Activated CD8-positive, alpha-beta memory T cell treated with anti-CD3 and anti-CD28 coated beads, Interleukin-2, amount 50 U/mL, for 4 hours (primary cell): ENCODE measurements around the gene MOB3A.
"Not testable (repeated sequence)": the region's sequence is repeated elsewhere in the genome, so short reads cannot be mapped to it uniquely, and the experiment has no call there.

Experiments
- DNase-seq: peaks from one replicate; pipeline ENCODE4 v3.0.0-alpha.2; 2020

Gene MOB3A

DNA sequence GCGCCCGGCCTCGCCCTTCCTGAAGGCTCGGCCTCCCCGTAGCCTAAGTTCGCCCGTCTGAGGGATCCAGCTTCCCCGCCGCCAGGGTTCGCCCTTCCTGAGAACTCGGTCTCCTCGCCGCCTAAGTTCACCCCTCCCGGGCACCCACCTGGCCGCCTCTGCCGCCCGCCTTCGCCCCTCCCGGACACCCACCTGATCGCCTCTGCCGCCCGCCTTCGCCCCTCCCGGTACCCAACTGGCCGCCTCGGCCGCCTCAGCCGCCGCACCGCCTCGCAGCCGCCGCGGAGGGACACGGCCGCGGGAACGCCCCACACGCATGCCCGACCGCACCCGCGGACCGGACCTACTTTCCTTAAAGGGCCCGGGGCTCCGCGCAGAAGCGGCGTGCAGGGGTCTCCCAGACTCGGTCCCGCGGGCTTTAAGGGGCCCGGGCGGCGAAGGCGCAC, at the start of gene MOB3A:
Gene MOB3A (minus strand): TSS at position 293 of the 446 bp plus-strand sequence. CDS start 17,766 bp downstream, outside the sequence.
- peak; percentile 85 for DNase-seq

DNA sequence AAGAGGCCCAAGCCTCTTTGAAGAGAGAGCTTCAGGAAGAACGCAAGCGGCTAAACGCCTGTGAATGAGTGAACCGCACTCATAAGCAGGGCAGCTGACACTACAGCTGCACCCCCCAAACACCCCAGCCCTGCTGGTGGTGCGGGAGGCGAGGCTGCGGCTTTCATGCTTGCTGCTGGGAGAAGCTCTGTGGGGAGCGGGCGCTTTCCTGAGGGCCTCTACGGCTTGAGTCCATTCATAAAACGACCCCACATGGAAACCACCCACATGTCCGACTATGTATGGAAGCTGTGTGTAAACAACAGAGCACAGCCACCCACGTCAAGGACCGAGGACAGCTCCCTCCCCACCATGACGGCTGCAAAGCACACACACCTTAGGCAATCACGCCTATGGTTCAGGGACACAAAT, 49.7 kb upstream of the MOB3A start:
- no peak for DNase-seq

DNA sequence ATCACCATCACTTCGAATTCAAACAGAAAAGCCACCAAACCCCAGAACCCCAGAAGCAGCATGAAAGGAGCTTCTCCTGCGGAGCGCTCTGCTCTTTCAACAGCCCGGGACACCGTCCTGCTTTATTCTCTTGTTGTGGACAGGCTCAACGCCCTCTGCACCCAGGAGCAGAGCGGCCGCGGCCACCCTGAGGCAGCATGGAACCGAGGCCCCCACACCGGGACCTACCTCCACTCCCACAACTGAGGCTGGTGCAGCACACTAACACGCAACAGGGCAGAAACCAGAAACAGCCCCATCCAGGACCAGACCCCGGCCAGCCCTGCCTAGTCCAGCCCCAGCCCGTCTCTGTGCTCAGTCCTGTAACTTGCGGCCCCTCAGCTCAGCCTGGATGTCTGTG, 48.1 kb upstream of the MOB3A start:
- DNase-seq: no peak

DNA sequence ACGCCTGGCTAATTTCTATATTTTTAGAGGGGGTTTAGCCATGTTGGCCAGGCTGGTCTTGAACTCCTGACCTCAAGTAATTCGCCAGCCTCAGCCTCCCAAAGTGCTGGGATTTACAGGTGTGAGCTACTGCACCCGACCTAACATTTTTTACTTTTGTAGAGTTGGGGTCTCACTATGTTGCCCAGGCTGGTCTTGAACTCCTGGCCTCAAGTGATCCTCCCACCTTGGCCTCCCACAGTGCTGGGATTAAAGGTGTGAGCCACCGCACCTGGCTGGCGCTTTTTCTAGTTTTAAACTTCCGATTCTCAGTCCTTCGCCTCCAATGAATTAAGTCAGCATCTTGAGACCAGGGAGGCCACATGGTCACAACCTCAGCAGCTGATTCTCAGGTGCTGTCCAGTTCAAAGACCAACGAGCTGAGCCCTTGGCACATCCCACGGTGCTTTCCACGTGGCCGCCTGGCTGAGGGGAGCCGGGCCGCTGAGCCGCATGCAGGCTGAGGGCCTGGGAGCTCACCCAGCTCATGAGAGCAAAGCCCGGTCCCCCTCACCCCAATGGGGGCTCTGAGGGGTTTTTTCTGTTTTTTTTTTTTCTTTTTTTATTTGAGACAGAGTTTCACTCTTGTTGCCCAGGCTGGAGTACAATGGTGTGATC, 46.2 kb upstream of the MOB3A start:
- no peak for DNase-seq

DNA sequence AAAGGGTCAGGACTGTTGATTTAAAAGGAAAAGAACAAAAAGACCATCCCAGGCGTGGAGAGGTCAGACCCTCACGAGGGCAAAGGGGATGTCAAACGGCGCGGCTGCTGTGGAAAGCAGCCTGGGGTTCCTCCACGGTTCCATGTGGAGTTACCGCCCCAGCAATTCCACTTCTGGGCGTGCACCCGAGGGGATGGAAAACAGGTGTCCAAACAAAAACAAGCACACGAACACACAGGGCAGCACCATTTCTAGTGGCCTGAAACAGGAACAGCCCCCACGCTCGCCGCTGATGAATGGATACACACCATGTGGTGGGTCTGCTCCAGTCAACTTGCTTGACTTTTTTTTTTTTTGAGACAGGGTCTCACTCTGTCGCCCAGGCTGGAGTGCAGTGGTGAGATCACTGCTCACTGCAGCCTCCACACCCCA, 44.0 kb upstream of the MOB3A start:
- DNase-seq: no peak

DNA sequence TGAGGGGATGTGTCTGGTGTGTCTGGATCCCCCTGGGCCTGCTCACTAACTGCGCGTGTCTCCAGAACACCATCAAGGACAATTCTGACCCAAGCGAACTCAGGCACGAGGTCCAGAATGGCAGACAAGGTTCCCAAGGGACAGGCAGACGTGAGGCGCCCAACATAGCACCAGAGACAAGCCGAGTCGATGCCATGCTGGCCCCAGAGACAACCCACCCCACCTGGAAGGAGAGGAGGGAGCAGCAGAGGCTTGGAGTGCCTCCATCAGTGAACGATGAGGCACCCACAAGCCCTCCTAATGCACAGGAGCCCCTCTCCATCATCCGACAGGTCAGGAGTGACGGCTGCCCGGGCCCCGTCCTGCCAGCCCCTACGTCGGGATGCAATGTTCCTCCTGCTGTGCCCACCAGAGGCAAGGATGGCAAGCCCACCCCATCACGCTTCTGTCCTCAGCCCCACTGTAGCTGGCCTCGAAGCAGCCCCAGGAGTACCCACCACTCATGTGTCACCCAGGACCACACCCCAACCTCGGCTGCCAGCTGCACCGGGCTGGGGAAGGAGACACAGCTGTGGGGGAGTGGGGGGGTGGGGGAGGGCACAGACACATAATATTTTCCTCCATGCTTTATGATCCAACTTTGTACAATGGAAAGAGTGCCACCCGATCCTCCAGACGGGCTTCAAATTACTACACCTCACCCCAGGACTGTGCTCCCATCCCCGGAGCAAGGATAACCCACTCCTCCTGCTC, 43.4 kb upstream of the MOB3A start:
- DNase-seq: no peak

DNA sequence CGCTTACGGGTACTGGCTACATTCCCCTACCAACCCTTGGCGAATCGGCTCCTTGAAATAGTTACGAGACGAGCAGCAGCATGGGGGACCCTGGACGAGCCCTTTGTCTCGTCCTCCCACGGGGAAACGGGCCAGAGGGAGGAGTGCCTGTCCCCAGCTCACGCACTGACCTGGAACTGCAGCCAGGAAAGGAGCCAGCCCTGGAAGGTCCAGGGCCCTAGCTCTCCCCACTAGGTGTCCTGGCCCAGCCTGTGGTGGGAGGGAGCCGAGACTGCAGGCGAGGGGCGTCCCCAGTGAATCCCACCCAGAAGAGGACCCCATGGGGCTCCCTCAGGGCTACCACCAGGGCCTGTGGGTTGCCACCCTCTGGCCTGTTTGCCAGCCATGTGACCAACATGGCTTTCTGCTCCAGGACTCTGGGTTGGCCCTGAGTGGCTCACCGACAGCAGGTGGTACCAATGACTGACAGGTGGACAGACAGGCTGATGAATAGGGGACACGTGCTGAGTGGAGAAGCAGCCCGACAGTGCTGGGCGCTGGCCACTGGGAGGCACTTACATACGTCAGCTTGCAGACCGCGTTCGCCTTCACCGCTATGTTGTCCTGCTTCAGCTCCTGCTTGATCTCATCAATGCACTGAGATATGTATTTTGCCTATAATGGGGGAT, 42.1 kb upstream of the MOB3A start:
- no peak for DNase-seq

DNA sequence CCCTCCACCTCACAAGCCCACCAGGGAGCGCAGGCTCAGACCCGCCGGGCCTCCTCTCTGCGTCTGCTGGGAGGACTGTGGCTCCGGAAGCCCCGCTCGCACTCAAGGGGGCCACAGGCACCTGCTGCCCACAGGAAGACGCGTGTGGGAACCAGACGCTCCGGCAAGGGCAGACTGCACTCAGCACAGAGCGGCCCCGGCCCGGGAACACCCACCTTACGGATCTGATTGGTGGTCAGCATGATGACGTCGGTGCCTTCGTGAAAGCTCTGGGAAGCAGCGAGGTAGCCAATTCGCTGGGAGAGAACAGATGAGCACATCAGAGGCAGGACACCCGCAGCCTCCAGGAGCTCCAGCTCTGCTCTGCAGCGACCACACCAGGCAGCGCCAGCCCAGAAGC, 40.7 kb upstream of the MOB3A start:
- no peak for DNase-seq

DNA sequence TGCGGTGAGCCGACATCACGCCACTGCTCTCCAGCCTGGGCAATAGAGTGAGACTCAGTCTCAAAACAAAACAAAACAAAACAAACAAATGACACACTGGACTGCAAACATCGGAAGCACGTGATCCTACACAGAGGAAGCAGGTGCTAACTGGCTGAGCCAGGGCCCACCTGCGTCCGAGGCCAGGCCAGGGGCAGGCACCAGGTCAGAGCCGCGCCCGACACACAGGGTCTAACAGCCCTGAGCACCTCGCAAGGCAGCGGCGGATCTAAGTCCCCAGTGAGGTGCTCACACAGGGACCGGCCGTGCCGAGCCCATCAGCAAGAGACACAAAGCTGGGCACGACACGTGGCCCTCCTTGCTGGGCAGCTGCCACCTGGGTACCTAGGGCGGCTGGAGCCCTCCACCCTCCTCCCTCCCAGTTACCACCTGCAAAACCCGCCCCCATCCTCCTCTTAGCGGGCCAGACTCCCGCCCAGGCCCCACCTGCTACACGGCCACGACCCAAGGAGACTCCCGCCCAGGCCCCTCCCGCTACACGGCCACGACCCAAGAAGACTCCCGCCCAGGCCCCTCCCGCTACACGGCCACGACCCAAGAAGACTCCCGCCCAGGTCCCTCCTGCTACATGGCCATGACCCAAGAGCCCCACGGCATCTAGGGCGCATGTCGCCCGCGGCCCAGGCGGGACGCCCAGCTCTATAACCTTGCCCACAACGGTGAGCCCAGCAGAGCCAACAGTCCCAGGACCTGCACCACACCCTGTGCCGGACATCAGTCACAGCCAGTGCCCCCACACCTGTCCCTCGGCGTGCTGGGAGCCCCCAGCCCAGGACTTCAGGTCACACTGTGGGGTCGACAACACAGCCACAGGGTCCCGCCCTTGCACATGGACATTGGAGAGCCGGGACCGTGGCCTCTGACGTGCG, 39.6 kb upstream of the MOB3A start:
- DNase-seq: no peak

DNA sequence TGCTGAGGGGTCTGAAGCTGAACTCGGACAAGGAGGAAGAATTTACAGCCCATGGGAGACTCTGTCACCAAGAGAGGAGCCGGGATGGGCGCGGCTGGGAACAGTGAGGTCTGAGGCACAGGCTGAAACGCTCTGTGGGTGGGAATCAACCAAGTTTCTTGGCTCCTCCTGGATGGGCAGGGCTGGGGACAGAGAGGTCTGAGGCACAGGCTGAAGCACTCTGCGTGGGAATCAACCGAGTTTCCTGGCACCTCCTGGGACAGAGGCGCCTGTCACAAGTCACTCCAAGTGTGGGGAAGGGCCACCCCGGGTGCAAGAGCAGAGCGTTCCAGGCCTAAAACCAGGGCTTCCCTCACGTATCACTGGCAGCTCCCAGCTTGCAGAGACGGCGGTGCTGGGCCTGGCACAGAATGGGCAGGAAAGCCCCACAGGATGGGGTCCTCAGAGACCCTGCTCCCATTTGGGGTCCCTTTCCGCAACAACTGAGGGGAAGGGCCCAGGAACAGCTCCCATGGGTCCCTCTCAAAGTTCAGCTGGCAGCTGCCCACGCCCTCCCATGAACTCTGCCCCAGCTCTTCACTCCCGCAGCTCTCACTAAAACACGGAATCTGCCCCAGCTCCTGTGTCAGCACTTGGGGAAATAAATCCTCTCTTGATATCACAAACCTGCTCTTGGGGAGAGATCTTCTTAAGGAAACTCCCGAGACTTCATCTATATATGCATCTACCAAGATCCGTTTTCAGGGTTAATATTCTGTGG, 36.8 kb upstream of the MOB3A start:
- DNase-seq: no peak

DNA sequence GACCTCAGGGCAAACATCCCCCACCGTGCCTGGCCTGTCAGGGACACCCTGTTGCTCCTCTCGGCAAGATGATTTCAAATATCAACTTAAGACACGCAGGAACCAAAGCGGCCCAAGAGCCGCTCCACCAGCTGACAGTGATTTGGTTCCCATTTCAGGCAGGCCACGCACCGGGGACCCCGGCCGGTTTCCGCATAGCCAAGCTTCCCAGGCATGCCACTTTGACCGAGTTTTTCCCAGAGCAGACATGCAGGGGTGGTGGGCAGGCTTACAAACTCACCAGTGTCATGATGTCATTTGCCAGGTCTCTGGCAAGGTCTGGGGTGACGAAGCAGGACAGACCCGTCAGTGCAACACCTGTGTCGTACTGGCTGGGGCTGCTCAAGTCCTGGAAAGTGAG, 36.1 kb upstream of the MOB3A start:
- DNase-seq: no peak

DNA sequence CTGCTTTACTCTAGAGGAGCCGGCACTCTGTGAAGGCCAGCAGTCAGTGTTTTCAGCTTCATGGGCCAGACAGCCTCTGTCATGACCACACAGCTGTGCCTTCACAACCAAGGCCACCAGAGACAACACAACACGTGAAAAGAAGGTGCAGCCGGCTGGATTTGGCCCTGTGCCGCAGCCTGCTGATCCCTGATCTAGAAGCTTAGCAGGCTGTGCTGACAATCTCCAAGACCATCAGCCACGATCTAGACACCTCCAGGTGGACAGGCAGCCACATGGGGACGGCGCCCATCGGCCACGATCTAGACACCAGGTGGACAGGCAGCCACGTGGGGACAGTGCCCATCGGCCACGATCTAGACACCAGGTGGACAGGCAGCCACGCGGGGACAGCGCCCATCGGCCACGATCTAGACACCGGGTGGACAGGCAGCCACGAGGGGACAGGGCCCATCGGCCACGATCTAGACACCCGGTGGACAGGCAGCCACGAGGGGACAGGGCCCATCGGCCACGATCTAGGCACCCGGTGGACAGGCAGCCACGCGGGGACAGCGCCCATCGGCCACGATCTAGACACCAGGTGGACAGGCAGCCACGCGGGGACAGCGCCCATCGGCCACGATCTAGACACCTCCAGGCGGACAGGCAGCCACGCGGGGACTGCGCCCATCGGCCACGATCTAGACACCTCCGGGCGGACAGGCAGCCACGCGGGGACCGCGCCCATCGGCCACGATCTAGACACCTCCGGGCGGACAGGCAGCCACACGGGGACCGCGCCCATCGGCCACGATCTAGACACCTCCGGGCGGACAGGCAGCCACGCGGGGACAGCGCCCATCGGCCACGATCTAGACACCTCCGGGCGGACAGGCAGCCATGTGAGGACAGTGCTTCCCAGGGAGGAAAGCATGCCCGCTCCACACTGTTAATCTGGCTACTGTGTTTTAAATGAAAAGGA, 35.2 kb upstream of the MOB3A start:
- not testable (repeated sequence) for DNase-seq

DNA sequence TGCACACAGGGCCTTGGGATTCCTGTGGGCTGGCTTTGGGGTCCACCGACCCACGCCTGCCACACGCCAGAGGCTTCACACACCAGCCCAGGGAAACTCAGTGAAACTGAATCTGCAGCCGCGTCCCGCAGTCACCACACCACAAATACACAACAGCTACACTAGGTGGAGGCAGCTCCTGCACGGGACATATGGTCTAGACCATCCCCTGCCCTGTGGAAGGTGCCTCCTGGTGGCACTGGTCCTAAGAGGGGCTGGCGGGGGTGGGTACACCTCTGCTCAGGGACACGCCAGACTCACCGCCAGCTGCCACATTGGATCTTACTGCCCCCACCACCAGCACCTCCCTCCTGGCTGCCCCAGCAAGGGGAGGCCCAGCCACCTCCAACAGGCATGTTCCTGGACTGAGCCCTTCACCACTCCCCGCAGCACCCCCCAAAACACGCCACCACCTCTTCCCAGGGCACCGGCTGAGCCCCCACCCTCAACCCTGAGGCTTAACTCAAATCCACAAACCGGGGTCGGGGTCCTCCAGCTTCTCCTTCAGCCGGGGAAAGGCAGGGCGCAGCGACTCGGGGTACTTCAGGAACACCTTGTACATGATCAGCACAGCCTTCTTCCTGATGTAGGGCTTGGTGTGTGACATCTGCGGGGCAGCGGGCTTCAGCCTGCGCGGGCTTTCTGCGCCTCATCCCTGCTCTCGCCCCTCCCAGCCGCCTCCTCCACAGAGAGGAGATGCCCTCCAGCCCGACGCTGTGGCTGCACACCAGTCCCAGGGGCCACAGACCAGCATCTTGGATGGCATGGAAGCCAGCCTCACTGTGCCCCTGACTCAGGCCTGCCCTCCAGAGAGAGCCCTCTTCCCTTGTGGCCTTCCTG, 34.0 kb upstream of the MOB3A start:
- DNase-seq: no peak

DNA sequence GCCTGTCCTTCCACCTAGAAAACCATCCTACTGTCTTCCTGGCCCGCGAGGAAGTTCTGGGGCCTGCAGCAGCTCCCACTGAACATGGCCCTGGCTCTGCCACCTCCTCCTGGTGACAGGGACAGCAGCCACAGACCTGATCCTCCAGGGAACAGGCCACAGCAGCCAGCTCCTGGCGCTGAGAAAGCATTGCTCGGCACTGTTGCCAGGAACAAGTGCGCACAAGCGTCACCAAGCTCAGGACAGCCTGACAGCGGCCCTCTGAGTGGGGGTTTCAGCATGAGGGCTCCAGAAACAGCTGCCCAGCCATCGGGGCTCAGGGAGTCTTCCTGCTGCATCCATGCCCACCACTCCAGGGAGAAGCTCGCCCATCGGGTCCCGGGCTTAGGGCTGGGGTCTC, 33.4 kb upstream of the MOB3A start:
- DNase-seq: no peak

DNA sequence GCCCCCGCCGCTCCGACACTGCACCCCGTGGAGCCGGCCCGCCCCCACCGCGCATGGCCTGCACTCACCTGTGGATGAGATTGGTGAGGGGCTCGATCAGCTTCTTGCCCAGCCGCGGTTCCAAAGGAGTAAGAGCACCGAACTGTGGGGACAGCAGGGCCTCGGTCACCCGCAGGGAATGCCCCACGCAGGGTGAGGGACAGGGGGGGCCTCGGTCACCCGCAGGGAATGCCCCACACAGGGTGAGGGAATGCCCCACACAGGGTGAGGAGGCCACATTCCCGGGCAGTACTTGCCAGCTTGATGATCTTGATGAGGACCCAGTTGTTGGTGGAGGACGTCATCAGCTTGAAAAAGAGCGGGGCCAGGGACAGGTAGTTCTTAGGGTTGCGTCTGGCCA, 32.9 kb upstream of the MOB3A start:
- no peak for DNase-seq

DNA sequence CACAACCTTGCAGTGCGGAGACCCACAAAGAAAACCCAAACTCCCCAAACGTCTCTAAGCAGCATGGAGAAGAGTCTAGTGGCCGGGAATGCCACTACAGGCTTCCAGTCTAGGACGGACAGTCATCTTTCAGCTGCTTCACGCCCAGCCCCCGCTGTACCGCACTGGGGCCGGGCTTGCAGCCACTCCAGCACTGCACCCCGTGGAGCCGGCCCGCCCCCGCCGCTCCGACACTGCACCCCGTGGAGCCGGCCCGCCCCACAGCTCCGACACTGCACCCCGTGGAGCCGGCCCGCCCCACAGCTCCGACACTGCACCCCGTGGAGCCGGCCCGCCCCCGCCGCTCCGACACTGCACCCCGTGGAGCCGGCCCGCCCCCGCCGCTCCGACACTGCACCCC, 32.1 kb upstream of the MOB3A start:
- not testable (repeated sequence) for DNase-seq

DNA sequence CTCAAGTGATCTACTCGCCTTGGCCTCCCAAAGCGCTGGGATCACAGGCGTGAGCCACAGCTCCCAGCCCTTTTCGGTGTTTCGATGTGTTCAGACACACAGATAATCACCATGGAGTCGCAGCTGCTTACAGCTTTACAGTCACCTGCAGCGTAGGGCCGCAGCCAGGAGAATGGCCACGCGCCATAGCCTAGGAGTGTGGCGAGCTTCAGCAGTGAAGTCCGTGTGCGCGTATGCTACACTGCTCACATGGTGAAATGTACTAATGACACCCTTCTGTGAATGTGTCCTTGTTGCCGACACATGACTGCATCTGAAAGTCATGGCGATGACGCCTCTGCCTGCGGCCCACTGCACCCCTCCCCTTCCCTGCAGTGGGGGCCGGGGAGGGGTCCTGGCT, 31.6 kb upstream of the MOB3A start:
- no peak for DNase-seq

DNA sequence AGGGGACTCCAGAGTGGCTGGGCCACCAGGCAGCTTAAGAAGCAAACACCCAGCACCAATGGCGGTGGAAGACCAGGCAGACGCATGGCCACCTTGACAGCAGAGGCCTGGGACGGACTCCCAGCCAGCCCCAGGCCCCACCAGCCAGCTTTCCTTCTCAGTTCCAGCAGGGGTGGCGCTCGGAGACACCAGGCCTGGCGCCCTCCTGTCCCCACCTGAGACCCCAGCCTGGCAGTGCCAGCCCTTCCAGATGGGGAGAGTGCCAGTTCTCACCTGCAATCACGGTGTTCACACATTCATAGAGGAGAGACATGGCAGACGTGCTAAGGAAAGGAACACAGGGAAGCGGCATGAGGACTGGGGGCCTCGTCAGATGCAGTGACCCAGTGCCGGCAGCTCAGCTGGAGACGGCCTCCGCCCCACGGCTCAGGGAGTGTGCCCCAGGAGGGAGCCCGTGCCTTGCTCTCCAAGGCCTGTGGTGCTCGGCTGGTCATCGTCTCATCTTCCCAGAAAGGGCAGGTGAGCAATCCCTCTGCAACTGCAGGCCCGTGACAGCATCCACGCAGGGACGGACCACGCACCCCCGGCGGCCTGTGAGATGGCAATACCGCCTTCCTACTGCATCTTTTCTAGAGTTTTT, 30.9 kb upstream of the MOB3A start:
- no peak for DNase-seq

DNA sequence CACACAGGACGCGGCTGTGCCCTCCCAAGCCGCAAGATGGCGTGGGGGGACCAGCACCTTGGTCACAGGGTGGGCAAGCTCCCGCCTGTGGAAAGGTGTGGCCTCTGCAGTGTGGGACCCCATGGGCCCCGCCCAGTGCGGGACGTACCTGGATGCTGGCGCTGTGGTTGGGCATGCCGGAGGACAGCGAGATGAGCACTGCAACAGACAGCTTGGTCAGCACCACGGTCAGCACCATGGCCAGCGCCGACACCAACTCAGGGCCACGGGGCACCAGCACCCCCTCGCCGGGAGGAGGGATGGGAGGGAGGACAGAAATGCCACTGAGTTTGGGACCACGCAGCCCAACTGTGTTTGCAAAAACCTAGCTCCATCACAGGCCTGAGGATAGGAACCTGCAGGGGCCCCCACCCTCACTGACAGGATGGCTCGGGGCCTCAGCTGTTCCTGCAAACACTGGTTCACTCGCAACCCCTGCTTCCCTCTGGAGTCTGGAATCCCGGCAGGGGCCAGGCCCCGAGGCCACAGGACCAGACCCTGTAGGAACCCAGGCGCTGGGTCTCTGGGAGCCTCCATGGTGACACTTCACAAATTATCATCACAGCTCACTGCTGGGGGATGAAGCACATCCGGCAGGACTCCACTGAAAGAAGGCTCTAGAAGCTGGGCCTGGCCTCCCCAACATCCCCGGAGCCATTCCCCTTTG, 27.7 kb upstream of the MOB3A start:
- no peak for DNase-seq
